Measurements from ENCODE around the gene E2F2. TPM values are rescaled to one million over a fixed set of nuclear protein-coding genes. Genes with fewer than 3 reads are reported as not detected.

Gene E2F2
- total and polyA plus RNA-seq, 7 donors: 0.03 to 0.32 (median 0.06) TPM; not detected in 2

DNA sequence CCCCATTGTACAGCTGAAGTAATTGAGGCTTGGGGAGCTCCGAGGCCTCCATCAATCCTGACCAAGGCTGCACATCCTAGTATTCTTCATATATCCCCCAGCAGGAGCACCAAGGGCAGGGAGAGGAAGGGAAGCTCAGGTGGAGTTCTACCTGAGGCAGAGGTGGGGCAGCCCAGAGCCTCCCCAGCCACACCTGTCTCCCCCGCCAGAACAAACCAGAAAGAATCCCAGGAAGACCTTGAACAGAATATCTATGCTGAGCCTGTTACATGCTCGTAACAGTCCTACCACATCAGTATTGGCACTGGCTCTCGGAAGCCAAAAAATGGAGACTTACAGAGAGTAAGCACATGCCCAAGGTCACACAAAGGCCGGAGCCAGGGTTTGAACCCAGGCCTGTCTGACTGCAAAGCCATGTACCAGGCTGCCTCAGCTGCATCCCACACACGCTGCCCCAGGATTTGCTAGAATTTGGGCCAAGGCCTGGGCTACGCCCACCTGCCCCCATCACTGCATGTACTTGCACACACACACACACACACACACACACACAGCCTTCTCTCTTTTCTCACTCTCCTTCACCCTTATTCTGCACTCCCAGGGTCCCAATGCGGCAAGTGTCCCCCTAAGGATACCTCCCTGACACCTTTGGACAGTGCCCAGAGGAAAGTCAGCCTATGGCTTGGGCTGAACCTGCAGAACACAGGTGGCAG lies 4.5 kb downstream of the E2F2 start:
- Histone ChIP-seq H3K9me3 (no peaks in the 10 kb centered on the region), H3K27me3 (ENCODE audit: insufficient read depth in 3 of 3, low read length in 2 of 3) (no peaks in the 10 kb centered on the region), H3K4me3 (no peak overlapping the region), H3K36me3 (ENCODE audit: insufficient read depth in 1 of 2, low read depth in 1 of 2) (no peaks in the 10 kb centered on the region), H3K27ac (no peak overlapping the region), H3K4me1 (peaks cover 30% of the 10 kb centered on the region)
- ATAC-seq (no peak), DNase-seq (no peak)
- no peak for TF ChIP-seq CTCF (IDR thresholded peaks at IDR 0.05)
- WGBS, 3 donors: 93 to 96% (median 95%) methylated on average over 8 of the region's 8 CpGs
- intact Hi-C loops (cut with DNase I): no loop called here

DNA sequence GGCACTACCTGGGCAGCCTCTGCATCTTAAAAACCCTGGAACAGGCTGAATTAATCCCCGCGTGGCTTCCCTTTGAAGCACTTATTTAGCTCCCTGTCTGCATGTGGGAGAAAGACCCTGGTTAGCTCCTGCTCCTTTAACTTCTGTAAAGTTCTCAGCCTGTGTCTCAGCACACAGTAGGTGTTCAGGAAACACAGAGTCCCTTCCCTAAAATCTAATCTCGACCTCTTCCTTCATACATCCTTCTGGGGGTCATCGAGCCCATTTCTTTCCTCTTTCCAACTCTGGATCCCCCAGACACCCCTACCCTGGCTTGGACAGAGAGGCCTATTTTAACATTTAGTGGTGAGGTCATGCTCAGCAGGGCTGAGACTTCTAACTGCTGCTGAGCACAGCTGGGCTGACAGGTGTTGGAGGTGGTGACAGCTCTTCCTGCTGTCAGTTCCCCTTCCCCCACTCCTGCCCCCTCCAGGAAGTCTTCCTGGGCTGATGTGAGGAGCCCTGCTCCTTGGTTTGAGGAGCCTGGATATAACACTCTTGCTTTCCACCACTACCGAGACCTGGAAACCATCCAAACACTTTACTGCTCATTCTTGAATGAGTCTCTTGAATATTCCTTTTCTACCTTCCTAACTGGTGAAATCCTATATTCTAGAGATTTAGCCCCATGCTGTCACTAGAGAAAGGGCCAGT lies 5.3 kb downstream of the E2F2 start:
- no peaks in the 10 kb centered on the region for H3K36me3 ChIP-seq (ENCODE audit: insufficient read depth in 1 of 2, low read depth in 1 of 2)
- peaks cover 25% of the 10 kb centered on the region for H3K4me1 ChIP-seq
- ATAC-seq (no peak), DNase-seq (no peak)
- H3K4me3 ChIP-seq: no peak overlapping the region
- no peaks in the 10 kb centered on the region for H3K9me3 ChIP-seq
- WGBS, 3 donors: 54 to 68% (median 64%) methylated on average over 5 of the region's 5 CpGs
- no peak overlapping the region for H3K27ac ChIP-seq
- no peak for TF ChIP-seq CTCF (IDR thresholded peaks at IDR 0.05)
- intact Hi-C loops (cut with DNase I): no loop called here
- H3K27me3 ChIP-seq (ENCODE audit: insufficient read depth in 3 of 3, low read length in 2 of 3): no peaks in the 10 kb centered on the region

- Histone ChIP-seq H3K36me3 (ENCODE audit: insufficient read depth in 1 of 2, low read depth in 1 of 2) (no peaks in the 10 kb centered on the region), H3K4me1 (peaks cover 19% of the 10 kb centered on the region), H3K27me3 (ENCODE audit: insufficient read depth in 3 of 3, low read length in 2 of 3) (no peaks in the 10 kb centered on the region), H3K27ac (no peak overlapping the region), H3K9me3 (no peaks in the 10 kb centered on the region), H3K4me3 (no peak overlapping the region)
- DNase-seq (no peak), ATAC-seq (peak in 1 of 4 donors; percentile 40)
- TF ChIP-seq CTCF (IDR thresholded peaks at IDR 0.05): no peak
- 31 to 35% (median 31%) methylated on average over 9 of the region's 9 CpGs for WGBS, 3 donors
- intact Hi-C loops (cut with DNase I): no loop called here
Measured at GRCh38 chr1:23524716-23525401, 6.2 kb downstream of the E2F2 start.

- WGBS, 3 donors: 41 to 56% (median 53%) methylated on average over 3 of the region's 3 CpGs
- no peaks in the 10 kb centered on the region for H3K36me3 ChIP-seq (ENCODE audit: insufficient read depth in 1 of 2, low read depth in 1 of 2)
- H3K4me1 ChIP-seq: peaks cover 17% of the 10 kb centered on the region
- ATAC-seq (no peak), DNase-seq (no peak)
- H3K9me3 ChIP-seq: no peaks in the 10 kb centered on the region
- no peak overlapping the region for H3K27ac ChIP-seq
- TF ChIP-seq CTCF (IDR thresholded peaks at IDR 0.05): no peak
- H3K4me3 ChIP-seq: no peak overlapping the region
- intact Hi-C loops (cut with DNase I): no loop called here
- H3K27me3 ChIP-seq (ENCODE audit: insufficient read depth in 3 of 3, low read length in 2 of 3): no peaks in the 10 kb centered on the region
Measured at GRCh38 chr1:23524163-23524562, 6.9 kb downstream of the E2F2 start.
